GM10266 (cell line): ENCODE data around the gene USB1.

Experiments
- DNase-seq: peaks from one replicate; pipeline ENCODE4 v3.0.0; 2012; ENCODE audit errors: extremely low spot score
- TF ChIP-seq, protein P1 (sequence below): IDR thresholded peaks from 2 replicates; pipeline ENCODE4 v1.5.1; 2012; ENCODE audit warnings: mild to moderate bottlenecking, low read depth; ENCODE audit not compliant: control insufficient read depth, insufficient read depth; ENCODE audit errors: missing control alignments

Gene USB1

GRCh38 chr16:57957673-57958392 is 43.4 kb upstream of the USB1 start:
- no peak for DNase-seq
- TF ChIP-seq, protein P1, sequence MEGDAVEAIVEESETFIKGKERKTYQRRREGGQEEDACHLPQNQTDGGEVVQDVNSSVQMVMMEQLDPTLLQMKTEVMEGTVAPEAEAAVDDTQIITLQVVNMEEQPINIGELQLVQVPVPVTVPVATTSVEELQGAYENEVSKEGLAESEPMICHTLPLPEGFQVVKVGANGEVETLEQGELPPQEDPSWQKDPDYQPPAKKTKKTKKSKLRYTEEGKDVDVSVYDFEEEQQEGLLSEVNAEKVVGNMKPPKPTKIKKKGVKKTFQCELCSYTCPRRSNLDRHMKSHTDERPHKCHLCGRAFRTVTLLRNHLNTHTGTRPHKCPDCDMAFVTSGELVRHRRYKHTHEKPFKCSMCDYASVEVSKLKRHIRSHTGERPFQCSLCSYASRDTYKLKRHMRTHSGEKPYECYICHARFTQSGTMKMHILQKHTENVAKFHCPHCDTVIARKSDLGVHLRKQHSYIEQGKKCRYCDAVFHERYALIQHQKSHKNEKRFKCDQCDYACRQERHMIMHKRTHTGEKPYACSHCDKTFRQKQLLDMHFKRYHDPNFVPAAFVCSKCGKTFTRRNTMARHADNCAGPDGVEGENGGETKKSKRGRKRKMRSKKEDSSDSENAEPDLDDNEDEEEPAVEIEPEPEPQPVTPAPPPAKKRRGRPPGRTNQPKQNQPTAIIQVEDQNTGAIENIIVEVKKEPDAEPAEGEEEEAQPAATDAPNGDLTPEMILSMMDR, result no peak

GRCh38 chr16:57958544-57958943 is 42.7 kb upstream of the USB1 start:
- TF ChIP-seq, protein P1, result no peak

GRCh38 chr16:57959121-57959520 is 42.1 kb upstream of the USB1 start:
- TF ChIP-seq, protein P1, result no peak
- DNase-seq, result no peak

More at GRCh38 chr16:57958544-57958943, 42.7 kb upstream of the USB1 start:
- no peak for DNase-seq

DNA sequence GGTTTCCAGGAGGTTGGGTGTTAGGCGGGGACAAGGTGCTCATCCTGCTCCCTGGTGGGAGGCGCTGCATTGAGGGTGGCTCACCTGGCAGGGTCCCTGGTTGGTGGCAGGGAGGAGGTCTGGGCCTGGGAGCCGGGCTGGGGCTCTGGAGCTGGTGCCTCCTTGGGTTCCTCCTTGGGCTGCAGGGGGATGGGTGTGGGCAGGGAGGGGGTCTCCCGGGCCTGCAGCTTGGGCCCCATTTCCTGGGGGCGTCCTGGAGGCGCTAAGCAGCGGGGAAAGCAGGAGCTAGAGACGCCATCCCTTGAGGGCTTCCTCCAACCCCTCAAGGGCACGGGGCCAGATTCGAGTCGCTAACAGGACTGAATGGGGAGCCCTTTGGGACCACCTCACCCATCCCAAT is 41.4 kb upstream of the USB1 start:
- TF ChIP-seq, protein P1, result no peak
- DNase-seq, result no peak

DNA sequence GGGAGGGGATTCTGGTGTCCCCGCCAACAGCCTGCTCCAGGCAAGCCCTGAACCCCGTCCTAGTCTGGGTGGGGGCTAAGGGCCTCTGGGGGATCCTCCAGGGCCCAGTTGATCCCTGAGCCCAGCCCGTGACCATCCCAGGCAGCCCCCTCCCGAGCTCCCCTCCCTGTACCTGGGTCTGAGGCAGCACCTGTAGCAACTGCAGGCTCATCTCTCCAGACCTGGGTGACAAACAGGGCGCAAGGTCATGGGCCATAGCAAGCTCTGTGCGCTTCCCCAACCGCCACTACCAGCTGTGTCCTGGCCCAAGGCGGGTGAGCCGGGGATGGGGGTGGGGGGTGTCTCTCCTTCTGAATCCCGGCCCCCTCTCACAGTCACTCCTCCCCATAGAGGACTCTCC is 40.9 kb upstream of the USB1 start:
- TF ChIP-seq, protein P1, result no peak
- no peak for DNase-seq

GRCh38 chr16:57960826-57961472 is 40.3 kb upstream of the USB1 start:
- DNase-seq, result no peak
- TF ChIP-seq, protein P1, result no peak

- TF ChIP-seq, protein P1, result no peak
- no peak for DNase-seq
Observed at GRCh38 chr16:57961538-57961937, 39.7 kb upstream of the USB1 start.
